ENCODE results near the gene ZNRF3.

DNA sequence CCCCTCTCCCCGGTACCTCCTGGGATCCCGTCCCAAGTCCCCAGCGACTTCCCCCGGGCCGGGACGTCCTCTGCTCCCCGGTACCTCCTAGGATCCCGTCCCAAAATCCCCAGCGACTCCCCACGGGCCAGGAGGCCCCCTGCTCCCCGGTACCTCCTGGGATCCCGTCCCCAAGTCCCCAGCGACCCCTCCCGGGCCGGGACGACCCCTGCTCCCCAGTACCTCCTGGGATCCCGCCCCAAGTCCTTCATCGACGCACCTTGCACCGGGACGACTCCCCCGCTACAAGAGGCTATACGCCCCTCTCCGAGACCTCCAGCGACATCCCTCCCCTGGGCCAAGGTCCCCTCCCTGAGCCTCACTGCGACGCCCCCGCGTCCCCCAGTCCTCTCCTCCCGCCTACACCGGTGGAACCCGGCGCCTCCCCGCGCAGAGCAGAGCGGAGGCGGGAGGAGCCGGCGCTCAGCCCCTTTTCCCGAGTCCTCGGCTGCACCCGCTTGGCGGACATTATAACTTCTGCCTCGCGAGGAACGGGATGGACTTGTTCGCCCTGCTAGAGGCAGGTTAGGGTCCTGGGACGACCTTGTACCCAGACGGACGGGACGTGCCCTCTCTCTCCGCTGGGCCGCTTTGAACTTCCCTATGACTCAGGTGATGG, 190.4 kb downstream of the ZNRF3 start:
- TF ChIP-seq, protein P1, sequence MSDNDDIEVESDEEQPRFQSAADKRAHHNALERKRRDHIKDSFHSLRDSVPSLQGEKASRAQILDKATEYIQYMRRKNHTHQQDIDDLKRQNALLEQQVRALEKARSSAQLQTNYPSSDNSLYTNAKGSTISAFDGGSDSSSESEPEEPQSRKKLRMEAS (IDR thresholded peaks at IDR 0.05), result no peak
- no peak for TF ChIP-seq CEBPB (IDR thresholded peaks at IDR 0.05)
- no peak for TF ChIP-seq CREB1 (IDR thresholded peaks at IDR 0.05; ENCODE audit: low read depth)
- TF ChIP-seq EP300 (IDR thresholded peaks at IDR 0.05; ENCODE audit: borderline replicate concordance), result no peak
- TF ChIP-seq EGR1 (IDR thresholded peaks at IDR 0.05), result no peak

Measured in Ishikawa (cell line).